A673 (cell line): ENCODE results near the gene IKZF2. TPM values are rescaled to one million over a fixed set of nuclear protein-coding genes. Genes with fewer than 3 reads are reported as not detected.

ENCODE experiments used
- BruUV-seq: library from RNA; stranded (reverse); fragments of 400-500 nt; replicated peaks from 2 replicates; lab custom pipeline; 2021; lab: Mats Ljungman, UMichigan
- CTCF ChIA-PET: fragments of 300-600 bp; sonication (Branson Sonifier 250); formaldehyde crosslinking; loops from one replicate; lab custom pipeline; 2022; ENCODE audit warnings: antibody characterized with exemption; lab: Charles Lee
- POLR2A ChIA-PET: fragments of 300-600 bp; sonication (Branson Sonifier 250); formaldehyde crosslinking; loops from one replicate; lab custom pipeline; 2022; ENCODE audit warnings: antibody characterized with exemption; ENCODE audit not compliant: low non-redundant PET; lab: Charles Lee
- DNase-seq: peaks from one replicate; pipeline ENCODE4 v3.0.0-alpha.2; 2015; ENCODE audit warnings: low spot score
- H3K27ac ChIP-seq: fragments of 200-600 bp; sonication (generic); 2 replicates; pipeline ENCODE4 v1.5.1; 2016; ENCODE audit warnings: mixed run types, low read depth, mild to moderate bottlenecking, mixed read lengths, antibody characterized with exemption, low read length; ENCODE audit not compliant: poor library complexity, severe bottlenecking
- H3K27me3 ChIP-seq: fragments of 200-600 bp; sonication (generic); replicated peaks from 2 replicates; pipeline ENCODE4 v1.6.1; 2017; ENCODE audit warnings: mixed run types, low read depth, mild to moderate bottlenecking, mixed read lengths, antibody characterized with exemption, low read length; ENCODE audit not compliant: insufficient read depth, poor library complexity
- H3K36me3 ChIP-seq: fragments of 200-600 bp; sonication (generic); 2 replicates; pipeline ENCODE4 v1.6.1; 2016; ENCODE audit warnings: mixed run types, mild to moderate bottlenecking, mixed read lengths, antibody characterized with exemption, low read length; ENCODE audit not compliant: insufficient read depth, poor library complexity, severe bottlenecking
- H3K4me1 ChIP-seq: fragments of 200-600 bp; sonication (generic); 2 replicates; pipeline ENCODE4 v1.6.1; 2017; ENCODE audit warnings: mixed run types, mild to moderate bottlenecking, mixed read lengths, antibody characterized with exemption, low read length; ENCODE audit not compliant: insufficient read depth, poor library complexity, severe bottlenecking
- H3K4me3 ChIP-seq: fragments of 200-600 bp; sonication (generic); 2 replicates; pipeline ENCODE4 v1.5.1; 2016; ENCODE audit warnings: low read depth, mixed run types, mild to moderate bottlenecking, mixed read lengths, low read length; ENCODE audit not compliant: poor library complexity, severe bottlenecking
- H3K9me3 ChIP-seq: fragments of 200-600 bp; sonication (generic); 2 replicates; pipeline ENCODE4 v1.6.1; 2016; ENCODE audit warnings: mixed run types, low read depth, mild to moderate bottlenecking, mixed read lengths, antibody characterized with exemption, low read length; ENCODE audit not compliant: poor library complexity, severe bottlenecking
- CTCF ChIP-seq: fragments of 300-800, 200-600 bp; sonication (generic); conservative IDR thresholded peaks from 2 replicates; pipeline ENCODE4 v1.5.1; 2017; ENCODE audit warnings: low read depth, mild to moderate bottlenecking, antibody characterized with exemption, low read length, moderate library complexity, mixed read lengths
- EZH2 ChIP-seq: fragments of 200-600 bp; sonication (generic); IDR thresholded peaks from 2 replicates; pipeline ENCODE4 v1.6.1; 2017; ENCODE audit warnings: borderline replicate concordance, low read depth, mild to moderate bottlenecking, mixed read lengths, antibody characterized with exemption, low read length; ENCODE audit not compliant: poor library complexity, severe bottlenecking
- intact Hi-C: fragments of 100-400 bp; cut with micrococcal nuclease; formaldehyde crosslinking; loops from one replicate; pipeline ENCODE4 v1.10.0; 2022; ENCODE audit not compliant: unreplicated experiment
- total RNA-seq: library from RNA; stranded (reverse); gene quantifications from 2 replicates; pipeline ENCODE4 v1.2.3, GENCODE V29; 2021

The IKZF2 gene
- total RNA-seq, 1 experiment from 2014 or later = 68.6 TPM

DNA sequence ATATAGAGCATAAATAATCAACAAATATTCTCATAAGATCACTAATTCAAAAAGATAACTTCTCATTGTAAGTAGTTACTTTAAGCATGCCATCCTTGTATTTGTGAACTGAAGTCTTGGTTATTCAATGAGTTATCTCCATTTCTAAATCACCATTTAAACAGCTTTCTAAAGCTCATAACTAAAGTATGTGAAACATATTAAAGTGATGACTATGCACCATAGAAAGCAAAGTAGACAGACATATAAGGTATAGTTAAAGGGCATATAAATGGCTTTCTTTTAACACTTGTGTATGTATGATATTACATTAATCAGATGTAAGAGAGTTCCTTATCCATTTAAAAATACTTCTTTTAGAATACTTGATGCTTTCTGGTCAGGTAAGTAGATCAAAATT, 83.5 kb downstream of the IKZF2 start:
- TF ChIP-seq CTCF (no peak), EZH2 (no peak)
- BruUV-seq = no TSS peak
- intact Hi-C loops = no loop called here
- Histone ChIP-seq H3K9me3 (no peaks in the 10 kb centered on the region), H3K27ac (no peak overlapping the region), H3K36me3 (no peaks in the 10 kb centered on the region), H3K27me3 (no peaks in the 10 kb centered on the region), H3K4me3 (no peak overlapping the region), H3K4me1 (peaks cover 63% of the 10 kb centered on the region)
- ChIA-PET CTCF (no interaction called here), POLR2A (interaction anchor here (0.6 kb wide), 1 partner anchor 21 kb away, joined by 4 read pairs; no protein-coding TSS in a partner anchor)
- DNase-seq = no peak

DNA sequence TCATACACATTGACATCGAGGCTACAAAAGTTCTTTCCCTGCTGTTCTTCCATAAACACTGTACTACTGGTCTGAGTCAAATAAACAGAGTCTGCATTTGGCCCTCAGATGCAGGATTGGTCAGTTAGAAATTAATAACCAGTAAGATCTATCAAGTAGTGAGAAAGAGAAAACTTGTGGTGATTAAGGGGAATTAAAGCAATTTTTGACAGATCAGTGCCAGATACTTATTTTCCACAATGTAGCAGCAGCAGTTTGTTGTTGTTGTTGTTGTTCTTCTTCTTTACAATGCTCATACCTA, 85.0 kb downstream of the IKZF2 start:
- Histone ChIP-seq H3K27me3 (no peaks in the 10 kb centered on the region), H3K9me3 (no peaks in the 10 kb centered on the region), H3K4me3 (peak overlapping the region; percentile 14), H3K36me3 (no peaks in the 10 kb centered on the region), H3K27ac (no peak overlapping the region), H3K4me1 (peaks cover 70% of the 10 kb centered on the region)
- TF ChIP-seq EZH2 = no peak
- TF ChIP-seq CTCF = no peak
- ChIA-PET POLR2A (no interaction called here), CTCF (no interaction called here)
- no peak for DNase-seq
- intact Hi-C loops = no loop called here
- BruUV-seq = no TSS peak

DNA sequence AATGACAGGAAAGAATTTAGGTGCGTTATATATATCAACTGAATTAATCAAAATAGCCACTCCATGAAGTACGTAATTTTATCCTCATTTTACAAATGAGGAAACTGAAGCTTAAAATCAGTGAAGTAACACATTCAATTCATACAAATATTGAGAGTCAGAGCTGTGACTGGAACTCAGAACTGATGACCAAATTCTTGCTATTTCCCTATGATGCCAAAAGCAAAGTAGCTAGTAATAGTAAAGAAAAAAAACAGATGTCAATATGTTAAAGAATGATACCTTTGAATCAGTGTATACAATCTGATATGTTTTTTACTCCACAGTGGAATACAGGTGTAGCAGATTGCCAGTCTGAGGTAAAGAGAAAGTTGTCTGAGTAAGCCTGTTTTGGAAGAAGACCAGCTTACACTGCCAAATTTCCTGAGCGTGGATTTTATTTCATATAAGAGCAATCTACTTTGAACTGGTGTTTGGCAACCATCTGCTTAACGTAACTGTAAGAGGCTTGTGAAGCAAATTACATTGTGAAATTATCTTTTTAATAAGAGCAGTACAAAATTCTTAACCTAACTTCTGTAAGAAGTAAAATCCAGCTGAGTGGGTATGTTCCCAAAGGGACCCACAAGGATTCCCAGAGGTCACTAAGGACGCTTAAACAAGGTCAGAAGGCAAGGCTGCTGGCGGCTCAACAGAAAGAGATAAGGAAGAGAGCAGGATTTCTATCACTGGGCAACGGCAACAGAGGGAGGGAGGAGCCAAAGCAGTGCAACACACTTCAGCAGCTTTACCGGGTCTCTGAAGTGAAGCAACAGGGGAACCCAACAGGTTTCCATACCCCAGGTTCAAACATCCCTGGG, 85.6 kb downstream of the IKZF2 start:
- no TSS peak for BruUV-seq
- Histone ChIP-seq H3K4me1 (peaks cover 72% of the 10 kb centered on the region), H3K36me3 (no peaks in the 10 kb centered on the region), H3K9me3 (no peaks in the 10 kb centered on the region), H3K4me3 (peak overlapping the region; percentile 14), H3K27me3 (no peaks in the 10 kb centered on the region), H3K27ac (no peak overlapping the region)
- TF ChIP-seq EZH2 (no peak), CTCF (no peak)
- intact Hi-C loops = no loop called here
- DNase-seq = peak; percentile 54
- POLR2A ChIA-PET = no interaction called here
- CTCF ChIA-PET = no interaction called here
